ENCODE measurements around the gene CSMD2.

- TF ChIP-seq CTCF (conservative IDR thresholded peaks at IDR 0.05; ENCODE audit: low read length) (no peak), EZH2phosphoT487 (IDR thresholded peaks at IDR 0.05; ENCODE audit: borderline replicate concordance, low read depth, low read length) (no peak)
Observed at GRCh38 chr1:33792651-33793050, 372.4 kb downstream of the CSMD2 start.
